GM12874 (cell line): ENCODE results near the gene ACTRT2.

Source experiments
- TF ChIP-seq, protein P1 (sequence below): IDR thresholded peaks from 2 replicates; pipeline ENCODE4 v1.5.1; 2011; ENCODE audit warnings: low read depth, mild to moderate bottlenecking, control low read depth, low read length, moderate library complexity; ENCODE audit not compliant: insufficient read depth

Gene ACTRT2

DNA sequence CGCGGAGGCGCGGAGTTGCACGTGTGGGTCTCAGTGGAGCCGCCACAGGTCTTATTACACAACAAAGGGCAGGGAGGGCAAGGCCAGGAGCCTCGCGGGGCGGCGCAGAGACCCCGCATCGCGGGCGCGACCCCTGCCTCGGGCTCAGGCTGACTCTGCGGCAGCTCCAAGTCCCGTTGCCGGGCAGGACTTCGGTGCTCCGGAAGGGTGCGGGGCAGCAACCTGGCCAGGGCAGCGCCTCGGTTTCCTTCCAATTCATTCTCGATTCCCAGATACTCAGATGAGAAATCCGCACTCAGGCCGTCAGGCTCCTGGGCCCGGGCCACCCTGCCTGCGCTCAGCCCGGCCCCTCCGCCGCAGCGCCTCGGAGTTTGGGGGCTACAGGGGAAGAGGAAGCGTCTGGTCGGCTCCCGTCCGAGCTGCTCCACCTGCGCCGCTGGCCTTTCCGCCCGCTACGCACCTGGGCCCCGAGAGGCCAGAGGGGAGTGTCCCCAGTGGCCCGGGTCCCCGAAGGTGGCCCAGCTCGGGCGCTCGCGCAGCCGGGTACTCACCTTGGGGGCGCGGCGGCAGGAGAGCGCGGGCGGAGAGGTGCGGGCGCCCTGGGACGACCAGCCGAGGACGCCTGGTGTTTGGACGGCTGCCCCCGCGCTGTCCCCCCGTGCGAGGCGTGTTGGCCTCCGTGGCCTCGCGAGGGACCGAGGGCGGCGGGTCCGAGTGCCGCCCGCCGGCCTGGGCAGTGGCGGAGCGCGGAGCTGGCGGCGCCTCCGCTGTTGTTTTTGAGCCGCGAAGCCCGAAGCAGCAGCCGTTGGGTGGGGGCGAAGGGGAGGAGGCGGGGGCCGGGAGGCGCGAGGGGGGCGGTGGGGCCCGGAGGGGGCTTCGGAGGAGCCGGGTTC, 46.6 kb downstream of the ACTRT2 start:
- TF ChIP-seq, protein P1, sequence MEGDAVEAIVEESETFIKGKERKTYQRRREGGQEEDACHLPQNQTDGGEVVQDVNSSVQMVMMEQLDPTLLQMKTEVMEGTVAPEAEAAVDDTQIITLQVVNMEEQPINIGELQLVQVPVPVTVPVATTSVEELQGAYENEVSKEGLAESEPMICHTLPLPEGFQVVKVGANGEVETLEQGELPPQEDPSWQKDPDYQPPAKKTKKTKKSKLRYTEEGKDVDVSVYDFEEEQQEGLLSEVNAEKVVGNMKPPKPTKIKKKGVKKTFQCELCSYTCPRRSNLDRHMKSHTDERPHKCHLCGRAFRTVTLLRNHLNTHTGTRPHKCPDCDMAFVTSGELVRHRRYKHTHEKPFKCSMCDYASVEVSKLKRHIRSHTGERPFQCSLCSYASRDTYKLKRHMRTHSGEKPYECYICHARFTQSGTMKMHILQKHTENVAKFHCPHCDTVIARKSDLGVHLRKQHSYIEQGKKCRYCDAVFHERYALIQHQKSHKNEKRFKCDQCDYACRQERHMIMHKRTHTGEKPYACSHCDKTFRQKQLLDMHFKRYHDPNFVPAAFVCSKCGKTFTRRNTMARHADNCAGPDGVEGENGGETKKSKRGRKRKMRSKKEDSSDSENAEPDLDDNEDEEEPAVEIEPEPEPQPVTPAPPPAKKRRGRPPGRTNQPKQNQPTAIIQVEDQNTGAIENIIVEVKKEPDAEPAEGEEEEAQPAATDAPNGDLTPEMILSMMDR = no peak

DNA sequence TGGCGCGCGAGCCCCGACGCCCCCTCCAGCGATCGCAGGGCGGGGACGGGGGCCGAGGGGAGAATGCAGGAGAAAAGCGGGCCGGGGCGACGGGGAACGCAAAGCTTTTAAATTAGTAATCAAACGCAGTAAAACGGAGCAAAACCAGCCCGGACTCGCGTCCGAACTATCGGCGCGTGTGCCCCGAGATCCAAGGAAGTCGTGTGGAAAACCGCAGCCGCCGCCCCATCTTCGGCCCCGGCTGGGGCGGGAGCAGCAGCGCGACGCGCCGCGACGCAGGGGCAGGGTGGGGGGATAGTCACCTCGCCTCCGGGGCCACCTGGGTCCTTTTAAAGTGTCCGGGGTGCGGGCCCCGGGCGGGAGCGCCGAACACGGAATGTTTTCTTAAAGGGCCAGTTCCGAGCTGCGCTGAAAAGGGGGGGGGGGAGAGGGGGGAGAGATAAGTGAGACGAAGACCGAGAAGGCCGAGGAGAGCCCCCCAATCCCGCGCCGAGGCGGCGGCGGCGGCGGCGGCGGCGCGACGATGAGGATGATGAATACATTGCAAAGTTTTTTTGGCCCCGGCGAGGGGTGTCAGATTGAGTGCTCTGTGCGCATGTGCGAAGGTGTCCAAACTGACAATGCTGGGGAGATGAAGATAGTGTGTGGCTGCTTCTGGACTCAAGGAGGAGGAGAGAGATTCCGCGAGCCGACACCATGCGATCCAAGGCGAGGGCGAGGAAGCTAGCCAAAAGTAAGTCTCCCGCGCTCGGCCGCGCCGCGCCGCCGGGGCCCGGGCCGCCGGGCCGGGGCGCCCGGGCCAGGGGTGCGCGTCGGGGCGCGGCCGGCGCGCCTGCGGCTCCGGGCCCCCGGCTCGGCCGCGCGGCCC, 47.5 kb downstream of the ACTRT2 start, which contains the start of gene PRDM16:
Gene PRDM16 (plus strand): TSS at position 640 of the 868 bp plus-strand sequence. CDS start 57 bp downstream, at position 697.
- TF ChIP-seq, protein P1 = no peak

DNA sequence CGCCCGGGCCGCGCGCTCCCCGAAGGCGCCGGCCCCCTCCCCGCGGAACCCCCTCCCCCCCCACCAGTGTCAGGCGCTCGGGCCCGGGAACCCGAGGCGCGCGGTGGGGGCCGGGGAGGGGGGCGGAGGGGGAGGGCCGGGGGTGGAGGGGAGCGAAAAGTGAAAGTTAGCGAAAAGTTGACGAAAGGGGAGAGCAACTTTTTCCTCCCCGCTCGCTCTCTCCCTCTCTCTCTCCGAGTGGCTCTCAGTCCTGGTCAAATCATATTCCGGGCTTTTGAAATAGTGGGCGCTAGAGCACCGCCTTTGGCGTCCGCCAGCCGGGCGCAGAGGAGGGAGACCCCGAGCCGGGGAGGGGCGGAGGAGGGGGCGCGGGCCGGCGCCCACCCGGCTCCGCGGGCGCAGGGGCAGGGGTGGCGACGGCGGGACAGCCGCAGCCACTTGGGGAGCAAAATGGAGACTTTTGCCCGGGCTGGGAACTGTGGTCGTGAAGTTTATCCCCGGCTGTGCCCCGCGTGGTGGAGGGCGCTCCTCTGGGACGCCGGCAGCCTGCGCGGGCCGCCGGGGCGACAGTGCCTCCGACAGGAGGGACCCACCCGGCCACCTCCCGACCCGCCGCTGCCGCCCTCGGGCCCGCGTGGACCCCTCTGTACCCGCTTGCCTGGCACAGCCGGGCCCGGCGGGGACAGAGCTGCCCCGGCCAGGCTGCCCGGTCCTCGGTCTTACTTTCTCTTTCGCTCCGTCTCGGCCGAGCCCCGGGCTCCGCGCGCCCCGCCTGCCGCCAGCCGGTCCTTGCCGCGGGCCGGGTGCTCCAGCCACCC, 48.4 kb downstream of the ACTRT2 start:
- TF ChIP-seq, protein P1 = no peak

DNA sequence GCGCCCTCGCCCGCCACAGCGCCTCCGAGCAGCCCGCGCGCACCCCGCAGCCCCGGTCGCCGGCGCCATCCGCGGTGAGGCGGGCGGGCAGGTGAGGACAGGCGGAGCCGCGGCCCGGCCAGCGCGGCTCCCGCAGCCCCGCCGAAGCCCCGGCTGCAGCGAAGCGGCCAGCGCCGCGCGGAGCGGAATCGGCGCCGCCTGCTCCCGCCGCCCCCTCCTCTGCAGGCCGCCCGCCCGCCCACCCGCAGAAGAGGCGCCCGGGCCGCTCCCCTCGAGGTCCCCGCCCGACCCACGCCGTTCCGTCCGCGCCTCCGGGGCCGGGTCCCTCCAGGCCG, 49.0 kb downstream of the ACTRT2 start:
- TF ChIP-seq, protein P1 = no peak

DNA sequence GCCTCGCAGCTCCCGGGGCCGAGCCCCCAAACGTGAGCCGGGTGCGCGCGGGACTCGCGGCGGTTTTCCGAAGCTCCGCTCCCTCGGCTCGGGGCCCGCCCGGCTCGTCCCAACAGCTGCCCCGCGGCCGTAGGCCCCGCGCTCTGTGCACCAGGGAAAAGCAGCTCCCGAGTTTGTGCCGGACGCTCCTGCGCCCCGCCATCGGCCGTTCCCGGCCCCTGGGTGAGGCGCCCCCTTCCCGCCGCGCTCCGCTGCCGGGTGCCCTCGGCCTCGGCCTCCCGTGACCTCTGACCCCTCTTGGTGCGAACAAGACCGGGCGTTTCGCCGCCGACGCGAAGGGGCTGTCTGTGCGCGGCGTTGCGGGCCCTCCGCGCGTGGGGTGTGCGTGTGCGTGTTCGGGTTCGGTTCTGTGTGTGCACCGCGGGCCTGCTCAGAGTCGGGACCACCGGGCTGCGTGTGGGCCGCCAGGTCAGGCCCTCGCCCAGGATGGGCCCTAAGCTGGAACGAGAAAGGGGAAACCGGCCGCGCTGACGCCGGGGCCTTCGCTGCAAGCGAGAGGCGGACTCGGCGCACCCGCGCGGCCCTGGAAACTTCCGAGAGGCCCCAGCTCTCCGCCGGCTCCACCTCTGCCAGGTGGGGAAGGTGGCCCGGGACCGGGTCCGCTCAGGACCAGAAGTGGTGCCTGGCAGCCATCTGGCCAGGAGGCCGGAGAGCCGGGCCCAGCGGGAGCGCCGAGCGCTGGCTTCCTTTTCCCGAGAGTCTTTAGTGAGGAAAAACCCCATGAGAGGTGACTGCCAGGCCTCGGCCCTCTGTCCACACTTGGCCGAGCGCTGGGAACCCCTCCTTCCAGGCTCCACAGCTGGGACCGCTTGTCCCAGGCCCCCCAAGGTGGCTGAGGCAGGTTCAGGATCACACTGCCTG, 49.6 kb downstream of the ACTRT2 start:
- TF ChIP-seq, protein P1 = no peak

DNA sequence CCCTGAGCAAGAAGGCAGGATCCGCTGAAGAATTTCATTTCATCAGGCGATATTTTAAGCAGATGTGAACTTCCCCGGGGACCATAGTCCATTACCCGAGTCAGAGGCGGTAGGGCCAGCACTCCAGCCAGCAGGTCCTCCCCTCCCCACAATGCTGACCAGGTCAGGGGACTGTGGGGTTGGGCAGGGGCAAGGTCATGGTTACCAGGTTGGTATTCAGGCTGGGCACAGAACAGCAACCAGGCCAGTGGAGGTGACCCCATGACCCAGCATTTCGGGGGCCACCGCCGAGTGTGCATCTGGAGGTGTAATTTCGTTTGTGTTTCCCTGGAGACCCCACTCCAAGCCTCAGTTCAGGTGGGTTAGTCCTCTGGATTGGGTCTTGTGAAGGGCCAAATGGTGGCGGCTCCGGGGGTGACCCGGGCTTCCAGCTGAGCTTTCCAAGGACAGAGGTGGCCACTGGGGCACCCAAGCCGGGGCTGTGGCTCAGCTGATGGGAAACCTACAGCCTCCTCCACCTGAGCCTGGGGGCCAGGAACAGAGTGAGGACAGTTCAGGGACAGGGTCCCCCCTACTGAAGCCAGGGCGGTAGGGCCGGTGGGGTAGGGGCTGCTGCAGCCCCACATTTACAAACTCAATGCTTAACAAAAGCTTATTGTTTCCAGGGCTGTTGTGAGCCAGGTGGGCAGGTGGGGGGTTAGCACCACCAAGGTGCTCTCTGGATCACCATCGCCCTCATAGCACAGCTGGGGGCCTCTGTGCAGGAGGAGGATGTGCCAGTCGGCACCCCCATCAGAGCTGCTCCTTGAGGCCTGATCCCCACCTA, 50.5 kb downstream of the ACTRT2 start:
- TF ChIP-seq, protein P1 = no peak
